Osteoblast (primary cell): ENCODE data around the gene KCTD16. TPM values are rescaled to one million over a fixed set of nuclear protein-coding genes. Genes with fewer than 3 reads are reported as not detected.

Source experiments
- DNase-seq: peaks from one replicate; pipeline ENCODE4 v3.0.0; 2011; ENCODE audit warnings: low spot score, mixed read lengths; ENCODE audit not compliant: insufficient read length; ENCODE audit errors: missing footprints
- H2AFZ ChIP-seq: 2 replicates; pipeline ENCODE4 v1.6.0; 2011; ENCODE audit warnings: mild to moderate bottlenecking, low read length
- H3K27ac ChIP-seq: 2 replicates; pipeline ENCODE4 v1.5.1; 2011; ENCODE audit warnings: mild to moderate bottlenecking, low read depth, low read length, moderate library complexity
- H3K27me3 ChIP-seq: 2 replicates; pipeline ENCODE4 v1.6.0; 2012; ENCODE audit warnings: mild to moderate bottlenecking, control low read depth, inconsistent platforms, low read length, moderate library complexity; ENCODE audit not compliant: insufficient read depth
- H3K36me3 ChIP-seq: 2 replicates; pipeline ENCODE4 v1.5.1; 2011; ENCODE audit warnings: mild to moderate bottlenecking, low read length, control low read depth, moderate library complexity; ENCODE audit not compliant: insufficient read depth
- H3K4me1 ChIP-seq: 2 replicates; pipeline ENCODE4 v1.5.1; 2011; ENCODE audit warnings: mild to moderate bottlenecking, low read length, control low read depth, moderate library complexity; ENCODE audit not compliant: insufficient read depth
- H3K4me2 ChIP-seq: 2 replicates; pipeline ENCODE4 v1.6.0; 2011; ENCODE audit warnings: mild to moderate bottlenecking, low read length; ENCODE audit not compliant: insufficient read depth
- H3K4me3 ChIP-seq: fragments of 200-600 bp; sonication (generic); 3 replicates; pipeline ENCODE4 v1.5.1; 2012; ENCODE audit warnings: mild to moderate bottlenecking, low read length, inconsistent platforms; ENCODE audit not compliant: insufficient read depth
- H3K79me2 ChIP-seq: 2 replicates; pipeline ENCODE4 v1.6.0; 2012; ENCODE audit warnings: mild to moderate bottlenecking, low read length, control low read depth, inconsistent platforms; ENCODE audit not compliant: insufficient read depth
- H3K9me3 ChIP-seq: 2 replicates; pipeline ENCODE4 v1.5.1; 2011; ENCODE audit warnings: low read depth, low read length, control low read depth
- H4K20me1 ChIP-seq: 2 replicates; pipeline ENCODE4 v1.6.0; 2012; ENCODE audit warnings: mild to moderate bottlenecking, low read length, control low read depth; ENCODE audit not compliant: insufficient read depth
- total RNA-seq: library from RNA; depleted of rRNA; stranded (reverse); fragments of >200 nt; gene quantifications from 2 replicates; pipeline ENCODE4 v1.2.3, GENCODE V29; 2012
- TF ChIP-seq, protein P1 (sequence below): IDR thresholded peaks from 2 replicates; pipeline ENCODE4 v1.5.1; 2011; ENCODE audit warnings: mild to moderate bottlenecking, low read depth, low read length, moderate library complexity; ENCODE audit errors: extremely low read depth

Gene KCTD16
- total RNA-seq, 1 donor = 3.6 TPM

GRCh38 chr5:144406442-144406841 lies 235.8 kb downstream of the KCTD16 start:
- Histone ChIP-seq H3K27me3 (no peaks in the 10 kb centered on the region), H3K4me1 (no peaks in the 10 kb centered on the region), H2AFZ (no peak overlapping the region), H3K27ac (no peak overlapping the region), H3K36me3 (no peaks in the 10 kb centered on the region), H3K79me2 (no peaks in the 10 kb centered on the region), H3K4me2 (no peak overlapping the region), H3K4me3 (no peak overlapping the region), H3K9me3 (no peaks in the 10 kb centered on the region), H4K20me1 (no peaks in the 10 kb centered on the region)
- TF ChIP-seq, protein P1, sequence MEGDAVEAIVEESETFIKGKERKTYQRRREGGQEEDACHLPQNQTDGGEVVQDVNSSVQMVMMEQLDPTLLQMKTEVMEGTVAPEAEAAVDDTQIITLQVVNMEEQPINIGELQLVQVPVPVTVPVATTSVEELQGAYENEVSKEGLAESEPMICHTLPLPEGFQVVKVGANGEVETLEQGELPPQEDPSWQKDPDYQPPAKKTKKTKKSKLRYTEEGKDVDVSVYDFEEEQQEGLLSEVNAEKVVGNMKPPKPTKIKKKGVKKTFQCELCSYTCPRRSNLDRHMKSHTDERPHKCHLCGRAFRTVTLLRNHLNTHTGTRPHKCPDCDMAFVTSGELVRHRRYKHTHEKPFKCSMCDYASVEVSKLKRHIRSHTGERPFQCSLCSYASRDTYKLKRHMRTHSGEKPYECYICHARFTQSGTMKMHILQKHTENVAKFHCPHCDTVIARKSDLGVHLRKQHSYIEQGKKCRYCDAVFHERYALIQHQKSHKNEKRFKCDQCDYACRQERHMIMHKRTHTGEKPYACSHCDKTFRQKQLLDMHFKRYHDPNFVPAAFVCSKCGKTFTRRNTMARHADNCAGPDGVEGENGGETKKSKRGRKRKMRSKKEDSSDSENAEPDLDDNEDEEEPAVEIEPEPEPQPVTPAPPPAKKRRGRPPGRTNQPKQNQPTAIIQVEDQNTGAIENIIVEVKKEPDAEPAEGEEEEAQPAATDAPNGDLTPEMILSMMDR = no peak
- DNase-seq = no peak

DNA sequence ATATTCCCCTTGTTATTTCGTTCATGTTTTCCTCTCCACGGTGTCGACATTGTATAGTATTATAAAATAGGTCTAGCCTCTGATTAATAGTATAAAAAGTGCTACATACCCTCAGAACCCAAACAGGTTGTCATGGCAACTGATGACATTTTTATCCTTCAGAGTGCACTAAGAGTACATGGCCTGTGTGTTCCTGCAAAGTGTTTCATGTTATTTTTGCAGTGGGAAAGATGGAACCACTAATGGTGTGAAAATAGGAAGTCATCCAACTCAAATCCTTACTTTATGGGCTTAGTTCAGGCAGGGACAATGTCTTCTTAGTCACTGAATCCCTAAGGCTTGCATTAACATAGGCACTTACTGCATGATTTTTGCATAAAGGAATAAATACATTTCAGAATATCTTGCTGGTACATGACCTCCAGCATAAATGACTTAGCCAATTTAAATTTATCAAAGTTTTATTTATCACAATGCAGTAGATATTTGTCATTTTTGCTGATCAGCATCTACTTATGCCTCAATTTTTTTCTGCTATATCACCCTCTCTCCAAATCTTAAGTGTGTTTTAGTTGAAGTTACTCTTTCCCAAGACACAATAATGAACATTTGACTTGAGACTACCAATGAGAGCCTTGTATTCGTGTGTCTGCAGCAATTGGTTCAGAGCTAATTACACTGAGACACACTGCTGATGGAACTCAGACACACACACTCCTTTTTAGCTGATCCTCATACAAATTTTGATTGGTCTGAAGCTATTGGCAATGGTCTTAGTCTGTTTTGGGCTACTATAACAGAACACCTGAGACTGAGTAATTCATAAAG lies 243.7 kb downstream of the KCTD16 start:
- H3K4me2 ChIP-seq = no peak overlapping the region
- no peaks in the 10 kb centered on the region for H3K9me3 ChIP-seq
- no peaks in the 10 kb centered on the region for H3K36me3 ChIP-seq
- H3K27me3 ChIP-seq = no peaks in the 10 kb centered on the region
- no peak overlapping the region for H3K4me3 ChIP-seq
- no peaks in the 10 kb centered on the region for H3K4me1 ChIP-seq
- H3K27ac ChIP-seq = no peak overlapping the region
- no peaks in the 10 kb centered on the region for H3K79me2 ChIP-seq
- DNase-seq = peak; percentile 41
- H4K20me1 ChIP-seq = no peaks in the 10 kb centered on the region
- H2AFZ ChIP-seq = no peak overlapping the region
- TF ChIP-seq, protein P1 = no peak

DNA sequence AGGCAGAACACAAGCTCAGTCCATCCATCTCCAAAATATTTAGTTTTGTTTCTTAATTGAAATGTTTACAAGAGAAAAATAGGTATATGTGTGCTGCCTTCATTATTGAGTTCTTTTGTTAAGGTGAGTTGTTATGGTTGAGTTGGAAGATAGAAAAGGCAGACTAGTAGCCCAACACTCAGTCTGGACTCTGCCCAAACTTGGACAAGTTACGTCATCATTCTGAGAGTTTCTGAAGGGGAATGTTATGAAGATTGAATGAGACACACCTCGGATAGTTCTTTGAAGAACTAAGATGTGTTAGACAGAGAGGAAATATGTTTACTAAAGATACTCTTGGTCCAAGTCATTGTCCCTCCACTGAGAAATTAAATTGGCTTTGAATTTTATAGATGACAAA lies 245.5 kb downstream of the KCTD16 start:
- Histone ChIP-seq H3K4me2 (no peak overlapping the region), H3K4me1 (no peaks in the 10 kb centered on the region), H4K20me1 (no peaks in the 10 kb centered on the region), H3K27ac (no peak overlapping the region), H3K27me3 (no peaks in the 10 kb centered on the region), H3K4me3 (no peak overlapping the region), H2AFZ (no peak overlapping the region), H3K79me2 (no peaks in the 10 kb centered on the region), H3K36me3 (no peaks in the 10 kb centered on the region), H3K9me3 (no peaks in the 10 kb centered on the region)
- DNase-seq = no peak
- TF ChIP-seq, protein P1 = no peak

DNA sequence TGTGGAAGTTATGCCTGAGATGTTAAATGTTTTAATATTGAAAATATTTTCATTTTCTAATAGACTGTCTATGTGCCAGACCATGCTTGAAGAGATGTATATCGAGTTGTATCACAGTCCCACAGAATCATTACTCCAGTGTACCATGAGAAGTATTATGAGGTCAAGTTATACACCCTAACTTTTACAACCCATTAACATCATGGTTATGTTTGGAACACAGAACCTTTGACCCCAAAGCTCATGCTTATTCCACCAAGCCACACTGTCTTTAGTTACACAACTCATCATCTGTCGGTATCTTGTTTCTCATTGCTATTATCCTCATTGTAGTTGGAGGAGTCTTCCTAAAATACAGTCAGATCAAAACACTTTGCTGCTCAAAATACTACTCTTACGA lies 248.0 kb downstream of the KCTD16 start:
- Histone ChIP-seq H2AFZ (no peak overlapping the region), H3K36me3 (no peaks in the 10 kb centered on the region), H3K27me3 (no peaks in the 10 kb centered on the region), H3K27ac (no peak overlapping the region), H3K79me2 (no peaks in the 10 kb centered on the region), H3K9me3 (no peaks in the 10 kb centered on the region), H3K4me1 (no peaks in the 10 kb centered on the region), H4K20me1 (no peaks in the 10 kb centered on the region), H3K4me3 (no peak overlapping the region), H3K4me2 (no peak overlapping the region)
- DNase-seq = no peak
- TF ChIP-seq, protein P1 = no peak
